ENCODE data around the gene ALMS1. TPM values are rescaled to one million over a fixed set of nuclear protein-coding genes. Genes with fewer than 3 reads are reported as not detected.

Gene ALMS1
- total RNA-seq, 1 experiment from 2014 or later: 27.6 TPM

- no peak for DNase-seq
- TF ChIP-seq EZH2 (IDR thresholded peaks at IDR 0.05; ENCODE audit: low read length, unreplicated experiment): no peak
- TF ChIP-seq EZH2phosphoT487 (IDR thresholded peaks at IDR 0.05; ENCODE audit: borderline replicate concordance, low read length): no peak
- TF ChIP-seq CTCF (conservative IDR thresholded peaks at IDR 0.05; ENCODE audit: low read depth, low read length): no peak
- Histone ChIP-seq H3F3A (ENCODE audit: low read length, unreplicated experiment) (no peaks in the 10 kb centered on the region), H3K4me2 (ENCODE audit: low read length) (no peak overlapping the region), H2AFZ (ENCODE audit: low read length) (no peak overlapping the region), H3K4me3 (ENCODE audit: low read length) (no peak overlapping the region), H3K9me3 (ENCODE audit: low read length) (no peaks in the 10 kb centered on the region), H3K27ac (ENCODE audit: low read length) (no peak overlapping the region), H3K9ac (ENCODE audit: low read length) (no peak overlapping the region), H3K4me1 (ENCODE audit: insufficient read depth, low read length) (no peaks in the 10 kb centered on the region), H3K9me2 (replicated peaks; ENCODE audit: low read length) (no peaks in the 10 kb centered on the region), H3K27me3 (ENCODE audit: low read length) (peaks cover 64% of the 10 kb centered on the region), H3K36me3 (ENCODE audit: low read depth, low read length) (no peaks in the 10 kb centered on the region), H4K20me1 (ENCODE audit: low read length) (no peaks in the 10 kb centered on the region), H3K79me2 (ENCODE audit: low read length) (no peaks in the 10 kb centered on the region)
- intact Hi-C loops (cut with micrococcal nuclease): no loop called here
- CTCF ChIA-PET: no interaction called here
- ATAC-seq: no peak
- no TSS peak for BruUV-seq (replicated peaks)
- POLR2A ChIA-PET (ENCODE audit: unreplicated experiment): no interaction called here
Measured at GRCh38 chr2:73373344-73373743, 12.3 kb upstream of the ALMS1 start.

DNA sequence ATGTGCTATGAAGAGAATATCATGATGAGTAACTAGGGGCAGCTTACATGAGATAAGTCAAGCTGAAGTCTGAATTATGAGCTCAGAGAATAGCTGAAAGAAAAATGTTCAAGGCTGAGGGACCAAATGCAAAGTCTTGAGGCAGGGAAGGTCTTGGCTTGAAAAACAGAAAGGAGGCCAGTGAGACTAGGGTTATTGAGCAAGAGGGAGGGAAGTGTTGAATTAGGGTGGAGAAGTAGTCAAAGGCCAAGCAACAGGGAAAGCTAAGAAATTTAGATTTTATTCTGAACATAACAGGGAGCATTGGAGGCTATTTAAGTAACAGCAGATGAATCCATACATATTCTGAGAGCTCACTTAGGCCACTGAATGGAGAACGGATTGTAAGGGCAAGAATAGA is 11.4 kb upstream of the ALMS1 start:
- H3K27me3 ChIP-seq (ENCODE audit: low read length): peaks cover 68% of the 10 kb centered on the region
- H3K79me2 ChIP-seq (ENCODE audit: low read length): no peaks in the 10 kb centered on the region
- TF ChIP-seq CTCF (conservative IDR thresholded peaks at IDR 0.05; ENCODE audit: low read depth, low read length): no peak
- no peak for TF ChIP-seq EZH2phosphoT487 (IDR thresholded peaks at IDR 0.05; ENCODE audit: borderline replicate concordance, low read length)
- no peak for TF ChIP-seq EZH2 (IDR thresholded peaks at IDR 0.05; ENCODE audit: low read length, unreplicated experiment)
- no TSS peak for BruUV-seq (replicated peaks)
- CTCF ChIA-PET: no interaction called here
- intact Hi-C loops (cut with micrococcal nuclease): no loop called here
- POLR2A ChIA-PET (ENCODE audit: unreplicated experiment): no interaction called here
- no peaks in the 10 kb centered on the region for H3K9me3 ChIP-seq (ENCODE audit: low read length)
- H3K4me2 ChIP-seq (ENCODE audit: low read length): no peak overlapping the region
- no peaks in the 10 kb centered on the region for H3K36me3 ChIP-seq (ENCODE audit: low read depth, low read length)
- no peaks in the 10 kb centered on the region for H3F3A ChIP-seq (ENCODE audit: low read length, unreplicated experiment)
- no peak overlapping the region for H3K27ac ChIP-seq (ENCODE audit: low read length)
- H2AFZ ChIP-seq (ENCODE audit: low read length): no peak overlapping the region
- H3K4me1 ChIP-seq (ENCODE audit: insufficient read depth, low read length): no peaks in the 10 kb centered on the region
- ATAC-seq: no peak
- DNase-seq: no peak
- no peaks in the 10 kb centered on the region for H3K9me2 ChIP-seq (replicated peaks; ENCODE audit: low read length)
- no peaks in the 10 kb centered on the region for H4K20me1 ChIP-seq (ENCODE audit: low read length)
- H3K4me3 ChIP-seq (ENCODE audit: low read length): no peak overlapping the region
- H3K9ac ChIP-seq (ENCODE audit: low read length): no peak overlapping the region

- TF ChIP-seq EZH2 (IDR thresholded peaks at IDR 0.05; ENCODE audit: low read length, unreplicated experiment) (no peak), CTCF (conservative IDR thresholded peaks at IDR 0.05; ENCODE audit: low read depth, low read length) (no peak), EZH2phosphoT487 (IDR thresholded peaks at IDR 0.05; ENCODE audit: borderline replicate concordance, low read length) (no peak)
- H4K20me1 ChIP-seq (ENCODE audit: low read length): no peaks in the 10 kb centered on the region
- peaks cover 70% of the 10 kb centered on the region for H3K27me3 ChIP-seq (ENCODE audit: low read length)
- no peak overlapping the region for H3K4me2 ChIP-seq (ENCODE audit: low read length)
- H2AFZ ChIP-seq (ENCODE audit: low read length): no peak overlapping the region
- H3K9me2 ChIP-seq (replicated peaks; ENCODE audit: low read length): no peaks in the 10 kb centered on the region
- POLR2A ChIA-PET (ENCODE audit: unreplicated experiment): interaction anchor here (0.7 kb wide), 1 partner anchor 220 kb away, joined by 3 read pairs; no protein-coding TSS in a partner anchor
- intact Hi-C loops (cut with micrococcal nuclease): no loop called here
- no peak overlapping the region for H3K4me3 ChIP-seq (ENCODE audit: low read length)
- H3K4me1 ChIP-seq (ENCODE audit: insufficient read depth, low read length): no peaks in the 10 kb centered on the region
- CTCF ChIA-PET: no interaction called here
- H3K9ac ChIP-seq (ENCODE audit: low read length): no peak overlapping the region
- no peaks in the 10 kb centered on the region for H3K9me3 ChIP-seq (ENCODE audit: low read length)
- no peaks in the 10 kb centered on the region for H3F3A ChIP-seq (ENCODE audit: low read length, unreplicated experiment)
- no peak for ATAC-seq
- no peaks in the 10 kb centered on the region for H3K36me3 ChIP-seq (ENCODE audit: low read depth, low read length)
- no TSS peak for BruUV-seq (replicated peaks)
- no peak for DNase-seq
- H3K79me2 ChIP-seq (ENCODE audit: low read length): no peaks in the 10 kb centered on the region
- no peak overlapping the region for H3K27ac ChIP-seq (ENCODE audit: low read length)
Measured at GRCh38 chr2:73376681-73377080, 9.0 kb upstream of the ALMS1 start.

Measured in PC-3 (cell line).